Gastroesophageal sphincter (tissue), 4 donors: ENCODE data around the gene CDC27. TPM values are rescaled to one million over a fixed set of nuclear protein-coding genes. Genes with fewer than 3 reads are reported as not detected.

Source experiments
- total RNA-seq, 4 donors: library from RNA; depleted of rRNA; stranded (reverse); fragments of >200 nt; gene quantifications; one replicate each; pipeline ENCODE4 v1.1.0, GENCODE V29; 2016

CDC27 gene
- total RNA-seq, 4 donors from 2014 or later: 40.4 to 71.4 (median 56.0) TPM

Other genes starting within 250 kb of the CDC27 start
- gene RPRML, start 210.0 kb downstream of the CDC27 start, total RNA-seq: 1 to 10 TPM in 2 of 4 donors, not detected in 2; 1.1 to 1.8 TPM
- 1 to 10 TPM in 1 of 4 donors, not detected in 3; 4.8 TPM for gene MYL4, start 20.1 kb upstream of the CDC27 start, total RNA-seq
- gene ITGB3, start 64.5 kb upstream of the CDC27 start, total RNA-seq: 10 to 100 TPM; 22.1 to 58.7 (median 53.8) TPM
- gene EFCAB13, start 134.7 kb upstream of the CDC27 start, total RNA-seq: 10 to 100 TPM in 1 of 4 donors, 1 to 10 TPM in 3; 7.0 to 14.5 (median 8.6) TPM